Measurements from ENCODE around the gene NBEAL2. TPM values are rescaled to one million over a fixed set of nuclear protein-coding genes. Genes with fewer than 3 reads are reported as not detected.

The NBEAL2 gene
- total and polyA plus RNA-seq, 10 of the 15 experiments (the other 5 are each of a cell fraction or from before 2014, with no cell fraction given), result 0.07 to 127 (median 29.4) TPM

DNA sequence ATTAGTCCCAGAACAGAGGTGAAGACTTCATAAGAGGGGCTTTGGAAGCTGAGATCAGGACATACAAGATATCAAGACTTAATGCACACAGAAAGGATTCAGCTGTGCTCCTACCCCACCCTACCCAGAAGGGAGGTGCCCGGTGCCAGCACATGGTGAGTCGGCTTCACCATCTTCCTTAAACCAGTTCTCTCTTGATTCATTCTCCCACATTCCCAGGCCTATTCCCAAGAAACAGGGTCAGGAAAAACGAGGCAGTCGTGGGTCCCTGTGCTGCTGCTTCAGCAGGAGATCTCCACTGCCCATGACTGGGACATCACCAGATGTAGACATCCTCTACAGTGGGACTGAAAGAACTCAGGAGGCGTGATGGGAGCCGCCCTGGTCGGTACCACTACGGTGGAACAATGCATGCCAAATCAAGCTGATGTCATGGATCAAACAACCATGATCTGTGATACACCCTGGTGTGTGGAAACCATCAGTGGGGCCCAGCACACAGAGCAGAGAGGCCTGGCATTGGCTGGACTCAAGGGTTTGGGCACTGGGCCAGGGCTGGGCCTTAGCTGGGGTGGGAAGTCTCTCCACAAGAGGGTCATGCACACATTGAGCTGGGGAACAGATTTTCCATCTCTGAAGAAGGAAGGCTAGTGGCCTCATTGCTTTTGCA lies 44.8 kb upstream of the NBEAL2 start (continued):
- TF ChIP-seq, protein P1, sequence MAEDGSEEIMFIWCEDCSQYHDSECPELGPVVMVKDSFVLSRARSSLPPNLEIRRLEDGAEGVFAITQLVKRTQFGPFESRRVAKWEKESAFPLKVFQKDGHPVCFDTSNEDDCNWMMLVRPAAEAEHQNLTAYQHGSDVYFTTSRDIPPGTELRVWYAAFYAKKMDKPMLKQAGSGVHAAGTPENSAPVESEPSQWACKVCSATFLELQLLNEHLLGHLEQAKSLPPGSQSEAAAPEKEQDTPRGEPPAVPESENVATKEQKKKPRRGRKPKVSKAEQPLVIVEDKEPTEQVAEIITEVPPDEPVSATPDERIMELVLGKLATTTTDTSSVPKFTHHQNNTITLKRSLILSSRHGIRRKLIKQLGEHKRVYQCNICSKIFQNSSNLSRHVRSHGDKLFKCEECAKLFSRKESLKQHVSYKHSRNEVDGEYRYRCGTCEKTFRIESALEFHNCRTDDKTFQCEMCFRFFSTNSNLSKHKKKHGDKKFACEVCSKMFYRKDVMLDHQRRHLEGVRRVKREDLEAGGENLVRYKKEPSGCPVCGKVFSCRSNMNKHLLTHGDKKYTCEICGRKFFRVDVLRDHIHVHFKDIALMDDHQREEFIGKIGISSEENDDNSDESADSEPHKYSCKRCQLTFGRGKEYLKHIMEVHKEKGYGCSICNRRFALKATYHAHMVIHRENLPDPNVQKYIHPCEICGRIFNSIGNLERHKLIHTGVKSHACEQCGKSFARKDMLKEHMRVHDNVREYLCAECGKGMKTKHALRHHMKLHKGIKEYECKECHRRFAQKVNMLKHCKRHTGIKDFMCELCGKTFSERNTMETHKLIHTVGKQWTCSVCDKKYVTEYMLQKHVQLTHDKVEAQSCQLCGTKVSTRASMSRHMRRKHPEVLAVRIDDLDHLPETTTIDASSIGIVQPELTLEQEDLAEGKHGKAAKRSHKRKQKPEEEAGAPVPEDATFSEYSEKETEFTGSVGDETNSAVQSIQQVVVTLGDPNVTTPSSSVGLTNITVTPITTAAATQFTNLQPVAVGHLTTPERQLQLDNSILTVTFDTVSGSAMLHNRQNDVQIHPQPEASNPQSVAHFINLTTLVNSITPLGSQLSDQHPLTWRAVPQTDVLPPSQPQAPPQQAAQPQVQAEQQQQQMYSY (CRISPR knock-in tag; IDR thresholded peaks at IDR 0.05), result no peak
- TF ChIP-seq CHD2 (IDR thresholded peaks at IDR 0.05; ENCODE audit: borderline replicate concordance, low read depth, low read length), result no peak
- TF ChIP-seq, protein P2, sequence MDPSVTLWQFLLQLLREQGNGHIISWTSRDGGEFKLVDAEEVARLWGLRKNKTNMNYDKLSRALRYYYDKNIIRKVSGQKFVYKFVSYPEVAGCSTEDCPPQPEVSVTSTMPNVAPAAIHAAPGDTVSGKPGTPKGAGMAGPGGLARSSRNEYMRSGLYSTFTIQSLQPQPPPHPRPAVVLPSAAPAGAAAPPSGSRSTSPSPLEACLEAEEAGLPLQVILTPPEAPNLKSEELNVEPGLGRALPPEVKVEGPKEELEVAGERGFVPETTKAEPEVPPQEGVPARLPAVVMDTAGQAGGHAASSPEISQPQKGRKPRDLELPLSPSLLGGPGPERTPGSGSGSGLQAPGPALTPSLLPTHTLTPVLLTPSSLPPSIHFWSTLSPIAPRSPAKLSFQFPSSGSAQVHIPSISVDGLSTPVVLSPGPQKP (IDR thresholded peaks at IDR 0.05; ENCODE audit: low read depth, low read length), result no peak
- TF ChIP-seq BCL11A (IDR thresholded peaks at IDR 0.05; ENCODE audit: low read depth, low read length), result no peak
- TF ChIP-seq RCOR1 (conservative IDR thresholded peaks at IDR 0.05; ENCODE audit: low read depth, low read length), result no peak

All from GM12878 (cell line).